Neural crest cell (in vitro differentiated cells): ENCODE data around the gene NFIB. TPM values are rescaled to one million over a fixed set of nuclear protein-coding genes. Genes with fewer than 3 reads are reported as not detected.

Experiments used
- DNase-seq: peaks from one replicate; pipeline ENCODE4 v3.0.0; 2021; ENCODE audit warnings: low read depth, mixed read lengths, low spot score
- H3K27ac Mint-ChIP-seq: one replicate; pipeline ENCODE4 v1.8.0; 2021; ENCODE audit warnings: mild to moderate bottlenecking, mixed read lengths; ENCODE audit not compliant: unreplicated experiment
- H3K27me3 Mint-ChIP-seq: 2 replicates; pipeline ENCODE4 v1.8.0; 2021; ENCODE audit warnings: low read depth, mild to moderate bottlenecking, mixed read lengths
- H3K36me3 Mint-ChIP-seq: 2 replicates; pipeline ENCODE4 v1.8.0; 2021; ENCODE audit warnings: low read depth, mild to moderate bottlenecking, mixed read lengths
- H3K4me1 Mint-ChIP-seq: 2 replicates; pipeline ENCODE4 v1.8.0; 2021; ENCODE audit warnings: mixed read lengths
- H3K4me3 Mint-ChIP-seq: one replicate; pipeline ENCODE4 v1.8.0; 2021; ENCODE audit warnings: mild to moderate bottlenecking, mixed read lengths
- H3K9me3 Mint-ChIP-seq: 2 replicates; pipeline ENCODE4 v1.8.0; 2021; ENCODE audit warnings: mixed read lengths
- total RNA-seq: library from RNA; stranded (reverse); gene quantifications from 2 replicates; pipeline ENCODE4 v1.2.1, GENCODE V29; 2021
- TF ChIP-seq, protein P1 (sequence below): fragments of 200-600 bp; sonication (generic); conservative IDR thresholded peaks from 2 replicates; pipeline ENCODE4 v1.5.0; 2021; ENCODE audit warnings: antibody characterized with exemption, mild to moderate bottlenecking

Gene NFIB
- total RNA-seq, 1 donor from 2014 or later: 3.7 TPM

- no peaks in the 10 kb centered on the region for H3K36me3 Mint-ChIP-seq
- no peaks in the 10 kb centered on the region for H3K4me1 Mint-ChIP-seq
- no peaks in the 10 kb centered on the region for H3K9me3 Mint-ChIP-seq
Observed at GRCh38 chr9:14191512-14191911, 122.4 kb downstream of the NFIB start.

GRCh38 chr9:14190240-14190639, 123.7 kb downstream of the NFIB start:
- TF ChIP-seq, protein P1, sequence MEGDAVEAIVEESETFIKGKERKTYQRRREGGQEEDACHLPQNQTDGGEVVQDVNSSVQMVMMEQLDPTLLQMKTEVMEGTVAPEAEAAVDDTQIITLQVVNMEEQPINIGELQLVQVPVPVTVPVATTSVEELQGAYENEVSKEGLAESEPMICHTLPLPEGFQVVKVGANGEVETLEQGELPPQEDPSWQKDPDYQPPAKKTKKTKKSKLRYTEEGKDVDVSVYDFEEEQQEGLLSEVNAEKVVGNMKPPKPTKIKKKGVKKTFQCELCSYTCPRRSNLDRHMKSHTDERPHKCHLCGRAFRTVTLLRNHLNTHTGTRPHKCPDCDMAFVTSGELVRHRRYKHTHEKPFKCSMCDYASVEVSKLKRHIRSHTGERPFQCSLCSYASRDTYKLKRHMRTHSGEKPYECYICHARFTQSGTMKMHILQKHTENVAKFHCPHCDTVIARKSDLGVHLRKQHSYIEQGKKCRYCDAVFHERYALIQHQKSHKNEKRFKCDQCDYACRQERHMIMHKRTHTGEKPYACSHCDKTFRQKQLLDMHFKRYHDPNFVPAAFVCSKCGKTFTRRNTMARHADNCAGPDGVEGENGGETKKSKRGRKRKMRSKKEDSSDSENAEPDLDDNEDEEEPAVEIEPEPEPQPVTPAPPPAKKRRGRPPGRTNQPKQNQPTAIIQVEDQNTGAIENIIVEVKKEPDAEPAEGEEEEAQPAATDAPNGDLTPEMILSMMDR: no peak
- Mint-ChIP-seq H3K4me3 (no peak overlapping the region), H3K27me3 (no peaks in the 10 kb centered on the region), H3K27ac (no peak overlapping the region), H3K4me1 (no peaks in the 10 kb centered on the region), H3K9me3 (no peaks in the 10 kb centered on the region), H3K36me3 (no peaks in the 10 kb centered on the region)
- DNase-seq: no peak

More at GRCh38 chr9:14191512-14191911, 122.4 kb downstream of the NFIB start:
- TF ChIP-seq, protein P1: no peak
- no peaks in the 10 kb centered on the region for H3K27me3 Mint-ChIP-seq
- H3K27ac Mint-ChIP-seq: no peak overlapping the region
- H3K4me3 Mint-ChIP-seq: no peak overlapping the region
- DNase-seq: no peak

- Mint-ChIP-seq H3K27ac (no peak overlapping the region), H3K9me3 (no peaks in the 10 kb centered on the region), H3K4me3 (no peak overlapping the region), H3K27me3 (no peaks in the 10 kb centered on the region), H3K36me3 (no peaks in the 10 kb centered on the region), H3K4me1 (no peaks in the 10 kb centered on the region)
- DNase-seq: no peak
- TF ChIP-seq, protein P1: no peak
Observed at GRCh38 chr9:14189578-14189977, 124.4 kb downstream of the NFIB start.

- Mint-ChIP-seq H3K9me3 (no peaks in the 10 kb centered on the region), H3K27ac (no peak overlapping the region), H3K27me3 (no peaks in the 10 kb centered on the region), H3K4me3 (no peak overlapping the region), H3K4me1 (no peaks in the 10 kb centered on the region), H3K36me3 (no peaks in the 10 kb centered on the region)
- no peak for DNase-seq
- TF ChIP-seq, protein P1: no peak
Observed at GRCh38 chr9:14189146-14189545, 124.8 kb downstream of the NFIB start.

- TF ChIP-seq, protein P1: no peak
- Mint-ChIP-seq H3K36me3 (no peaks in the 10 kb centered on the region), H3K27me3 (no peaks in the 10 kb centered on the region), H3K9me3 (no peaks in the 10 kb centered on the region), H3K4me3 (no peak overlapping the region), H3K27ac (no peak overlapping the region), H3K4me1 (no peaks in the 10 kb centered on the region)
- no peak for DNase-seq
Observed at GRCh38 chr9:14188538-14188937, 125.4 kb downstream of the NFIB start.

DNA sequence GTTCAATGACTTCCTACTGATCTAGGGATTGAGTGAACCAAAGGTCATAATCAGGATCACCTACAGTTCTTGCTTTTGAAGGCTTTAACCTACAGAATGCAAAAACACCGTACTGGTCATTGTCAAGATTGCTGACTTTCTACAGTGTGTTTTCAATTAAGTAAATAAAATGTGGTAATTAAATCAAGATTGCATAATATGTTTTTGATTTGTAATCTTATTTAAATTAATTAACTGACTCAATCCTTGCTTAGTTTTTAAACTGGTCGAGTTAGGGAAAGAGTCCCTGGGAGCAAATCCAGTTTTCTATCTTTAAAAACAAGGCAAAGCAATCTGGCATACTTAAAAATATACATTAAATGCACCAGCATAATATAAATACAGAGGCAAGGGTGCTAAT, 125.9 kb downstream of the NFIB start:
- DNase-seq: no peak
- no peak overlapping the region for H3K4me3 Mint-ChIP-seq
- no peaks in the 10 kb centered on the region for H3K9me3 Mint-ChIP-seq

More for the DNA sequence above, 125.9 kb downstream of the NFIB start:
- H3K27ac Mint-ChIP-seq: no peak overlapping the region
- no peaks in the 10 kb centered on the region for H3K4me1 Mint-ChIP-seq
- TF ChIP-seq, protein P1: no peak
- no peaks in the 10 kb centered on the region for H3K36me3 Mint-ChIP-seq
- H3K27me3 Mint-ChIP-seq: no peaks in the 10 kb centered on the region
